ENCODE data around the gene MEIS2.

The MEIS2 gene

DNA sequence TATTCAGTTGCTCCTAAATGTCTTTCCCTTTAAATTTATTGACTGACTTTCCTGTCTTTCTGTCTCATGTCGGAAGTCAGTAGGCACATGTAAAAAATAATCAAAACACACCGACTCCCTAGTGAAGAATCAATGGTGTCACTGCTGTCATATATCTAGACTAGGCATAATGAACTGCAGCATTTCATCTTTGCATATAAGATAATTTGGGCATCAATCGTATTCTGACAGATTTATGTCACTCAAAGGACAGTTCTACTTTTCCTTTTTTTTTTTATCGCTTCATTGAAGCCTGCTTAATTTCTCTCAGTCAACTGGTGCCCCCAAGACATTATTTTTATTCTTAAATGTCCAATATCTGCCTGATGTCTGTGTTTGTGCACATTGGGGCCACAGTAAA lies 206.3 kb downstream of the MEIS2 start:
- Histone ChIP-seq H3K4me2 (ENCODE audit: insufficient read depth, low read length) (no peak overlapping the region), H3K4me1 (ENCODE audit: insufficient read depth, low read length) (no peaks in the 10 kb centered on the region), H3K79me2 (ENCODE audit: insufficient read depth, low read length) (no peaks in the 10 kb centered on the region), H3K9me3 (ENCODE audit: insufficient read depth, low read length, severe bottlenecking) (no peaks in the 10 kb centered on the region), H3K36me3 (ENCODE audit: insufficient read depth, low read length) (no peaks in the 10 kb centered on the region), H3K9ac (ENCODE audit: low read depth, low read length) (no peak overlapping the region), H3K27me3 (ENCODE audit: insufficient read depth, low read length, poor library complexity) (no peaks in the 10 kb centered on the region), H4K20me1 (ENCODE audit: insufficient read depth, low read length) (no peaks in the 10 kb centered on the region), H3K4me3 (ENCODE audit: low read depth in 1 of 2, low read length in 2 of 2) (no peak overlapping the region), H2AFZ (ENCODE audit: low read depth, low read length) (no peak overlapping the region), H3K27ac (ENCODE audit: low read length) (no peak overlapping the region)
- TF ChIP-seq, protein P1, sequence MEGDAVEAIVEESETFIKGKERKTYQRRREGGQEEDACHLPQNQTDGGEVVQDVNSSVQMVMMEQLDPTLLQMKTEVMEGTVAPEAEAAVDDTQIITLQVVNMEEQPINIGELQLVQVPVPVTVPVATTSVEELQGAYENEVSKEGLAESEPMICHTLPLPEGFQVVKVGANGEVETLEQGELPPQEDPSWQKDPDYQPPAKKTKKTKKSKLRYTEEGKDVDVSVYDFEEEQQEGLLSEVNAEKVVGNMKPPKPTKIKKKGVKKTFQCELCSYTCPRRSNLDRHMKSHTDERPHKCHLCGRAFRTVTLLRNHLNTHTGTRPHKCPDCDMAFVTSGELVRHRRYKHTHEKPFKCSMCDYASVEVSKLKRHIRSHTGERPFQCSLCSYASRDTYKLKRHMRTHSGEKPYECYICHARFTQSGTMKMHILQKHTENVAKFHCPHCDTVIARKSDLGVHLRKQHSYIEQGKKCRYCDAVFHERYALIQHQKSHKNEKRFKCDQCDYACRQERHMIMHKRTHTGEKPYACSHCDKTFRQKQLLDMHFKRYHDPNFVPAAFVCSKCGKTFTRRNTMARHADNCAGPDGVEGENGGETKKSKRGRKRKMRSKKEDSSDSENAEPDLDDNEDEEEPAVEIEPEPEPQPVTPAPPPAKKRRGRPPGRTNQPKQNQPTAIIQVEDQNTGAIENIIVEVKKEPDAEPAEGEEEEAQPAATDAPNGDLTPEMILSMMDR (IDR thresholded peaks at IDR 0.05; ENCODE audit: borderline replicate concordance, extremely low read depth, low read length, poor library complexity, severe bottlenecking) = no peak
- no peak for TF ChIP-seq EZH2 (IDR thresholded peaks at IDR 0.05; ENCODE audit: borderline replicate concordance, low read depth, low read length, severe bottlenecking)
- ATAC-seq (ENCODE audit: insufficient read depth, low read depth) (no peak), DNase-seq (no peak)

DNA sequence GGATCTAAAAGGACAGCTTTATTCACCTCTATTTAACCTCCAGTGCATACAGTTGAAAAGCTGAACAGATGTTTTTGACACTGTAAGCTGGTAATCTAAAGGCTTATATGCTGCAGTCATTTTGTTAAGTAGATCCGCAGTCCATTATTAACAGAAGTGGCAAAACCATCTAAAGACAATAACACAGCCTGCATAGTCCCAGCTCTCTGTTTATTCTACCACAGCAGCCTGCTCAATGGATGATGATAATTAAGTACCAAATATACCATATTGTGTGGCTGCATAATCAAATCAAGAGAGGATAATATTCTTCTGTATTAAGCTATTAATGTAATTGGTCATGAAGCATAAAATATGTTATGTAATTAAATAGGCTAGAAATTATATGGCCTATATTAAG lies 207.1 kb downstream of the MEIS2 start:
- Histone ChIP-seq H3K9me3 (ENCODE audit: insufficient read depth, low read length, severe bottlenecking) (no peaks in the 10 kb centered on the region), H2AFZ (ENCODE audit: low read depth, low read length) (no peak overlapping the region), H3K27ac (ENCODE audit: low read length) (no peak overlapping the region), H3K4me2 (ENCODE audit: insufficient read depth, low read length) (no peak overlapping the region), H3K79me2 (ENCODE audit: insufficient read depth, low read length) (no peaks in the 10 kb centered on the region), H3K4me3 (ENCODE audit: low read depth in 1 of 2, low read length in 2 of 2) (no peak overlapping the region), H3K9ac (ENCODE audit: low read depth, low read length) (no peak overlapping the region), H3K27me3 (ENCODE audit: insufficient read depth, low read length, poor library complexity) (no peaks in the 10 kb centered on the region), H3K4me1 (ENCODE audit: insufficient read depth, low read length) (no peaks in the 10 kb centered on the region), H3K36me3 (ENCODE audit: insufficient read depth, low read length) (no peaks in the 10 kb centered on the region), H4K20me1 (ENCODE audit: insufficient read depth, low read length) (no peaks in the 10 kb centered on the region)
- ATAC-seq (ENCODE audit: insufficient read depth, low read depth) (no peak), DNase-seq (no peak)
- TF ChIP-seq, protein P1 (IDR thresholded peaks at IDR 0.05; ENCODE audit: borderline replicate concordance, extremely low read depth, low read length, poor library complexity, severe bottlenecking) = no peak
- TF ChIP-seq EZH2 (IDR thresholded peaks at IDR 0.05; ENCODE audit: borderline replicate concordance, low read depth, low read length, severe bottlenecking) = no peak

DNA sequence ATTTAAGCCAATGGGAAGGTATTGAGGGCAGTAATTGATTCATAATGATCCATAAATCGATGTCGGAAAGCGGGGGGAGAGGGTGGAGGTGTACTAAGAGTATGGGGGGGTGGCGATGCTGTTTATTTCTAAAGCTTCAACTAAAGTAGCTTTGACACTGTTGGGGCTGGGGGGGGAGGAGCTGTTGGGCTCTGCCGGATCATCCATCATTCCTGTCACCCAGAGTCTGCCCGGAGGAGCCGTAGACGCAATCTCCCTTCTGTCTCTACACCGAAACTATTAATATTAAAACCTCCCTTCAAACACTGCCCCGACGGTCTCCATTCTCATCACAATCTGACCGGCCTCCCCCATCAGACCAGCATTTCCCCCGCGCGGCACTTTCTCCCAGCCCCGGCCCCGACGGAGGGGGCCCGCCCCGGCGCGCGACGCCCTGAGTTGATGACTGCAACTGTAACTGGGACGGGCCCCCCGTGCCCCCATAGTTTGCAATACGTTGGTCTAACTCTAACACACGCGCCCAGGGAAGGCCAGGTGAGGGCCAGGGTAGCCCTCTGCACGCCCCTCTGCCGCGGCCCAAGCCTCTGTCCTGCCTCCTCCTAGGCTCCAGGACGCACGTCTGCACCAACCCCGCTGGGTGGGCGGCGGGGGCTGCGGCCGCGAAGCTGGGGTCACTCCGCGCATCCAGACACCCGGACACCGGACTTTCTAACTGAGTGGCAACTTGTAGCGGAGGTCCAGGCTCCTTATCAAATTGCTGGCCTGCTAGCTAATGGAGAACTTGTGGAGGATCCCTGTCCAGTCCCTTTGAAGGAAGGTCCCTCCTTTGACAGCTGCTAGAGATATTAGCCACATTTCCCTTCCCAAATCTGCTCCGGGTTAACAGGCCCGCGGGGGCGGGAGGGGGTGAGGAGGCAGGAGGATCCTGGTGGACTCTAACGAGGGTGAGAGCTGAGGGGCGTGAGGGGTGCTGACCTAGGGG lies 212.0 kb downstream of the MEIS2 start:
- no peaks in the 10 kb centered on the region for H3K27me3 ChIP-seq (ENCODE audit: insufficient read depth, low read length, poor library complexity)
- H3K36me3 ChIP-seq (ENCODE audit: insufficient read depth, low read length) = no peaks in the 10 kb centered on the region
- no peak overlapping the region for H3K9ac ChIP-seq (ENCODE audit: low read depth, low read length)
- no peak for DNase-seq
- no peak overlapping the region for H3K4me2 ChIP-seq (ENCODE audit: insufficient read depth, low read length)
- no peaks in the 10 kb centered on the region for H3K79me2 ChIP-seq (ENCODE audit: insufficient read depth, low read length)
- H3K9me3 ChIP-seq (ENCODE audit: insufficient read depth, low read length, severe bottlenecking) = no peaks in the 10 kb centered on the region
- H2AFZ ChIP-seq (ENCODE audit: low read depth, low read length) = no peak overlapping the region
- no peaks in the 10 kb centered on the region for H4K20me1 ChIP-seq (ENCODE audit: insufficient read depth, low read length)
- no peak for TF ChIP-seq EZH2 (IDR thresholded peaks at IDR 0.05; ENCODE audit: borderline replicate concordance, low read depth, low read length, severe bottlenecking)
- no peak overlapping the region for H3K27ac ChIP-seq (ENCODE audit: low read length)
- ATAC-seq (ENCODE audit: insufficient read depth, low read depth) = no peak
- no peaks in the 10 kb centered on the region for H3K4me1 ChIP-seq (ENCODE audit: insufficient read depth, low read length)
- no peak overlapping the region for H3K4me3 ChIP-seq (ENCODE audit: low read depth in 1 of 2, low read length in 2 of 2)

DNA sequence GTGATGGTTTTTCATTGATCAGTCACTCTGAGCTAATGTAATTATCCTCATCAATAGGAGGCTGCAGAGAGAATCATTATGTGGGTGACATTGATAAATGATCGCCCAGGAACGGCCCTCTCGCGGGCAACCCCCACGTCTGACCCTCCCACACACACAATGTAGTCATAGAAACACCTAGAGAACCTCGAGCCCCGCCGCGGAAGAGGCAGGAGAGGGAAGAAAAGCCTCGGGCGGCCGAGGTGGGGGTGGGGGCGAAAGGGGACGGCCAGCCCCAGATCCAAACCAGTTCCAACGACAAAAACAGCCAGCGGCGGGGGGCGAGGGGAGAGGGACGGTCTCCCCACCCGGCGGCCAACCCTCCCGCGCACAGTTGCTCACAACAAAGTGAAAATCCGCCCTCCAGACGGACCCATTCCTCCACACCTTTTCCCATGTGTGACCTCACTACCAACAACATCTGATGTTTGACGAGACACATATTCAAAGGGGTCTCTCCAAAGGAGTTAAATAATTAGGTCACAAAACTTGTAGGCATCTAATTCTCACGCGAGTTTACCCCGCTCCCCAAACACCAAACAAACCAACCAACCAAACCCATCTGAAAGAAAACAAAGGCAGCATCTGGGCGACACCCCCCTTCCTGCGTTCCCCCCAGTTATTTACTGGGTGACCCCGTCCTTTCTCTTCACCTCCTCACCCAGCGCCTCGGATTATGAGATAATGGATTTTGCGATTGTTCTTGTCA lies 213.0 kb downstream of the MEIS2 start:
- Histone ChIP-seq H3K9ac (ENCODE audit: low read depth, low read length) (no peak overlapping the region), H3K79me2 (ENCODE audit: insufficient read depth, low read length) (no peaks in the 10 kb centered on the region), H3K4me2 (ENCODE audit: insufficient read depth, low read length) (no peak overlapping the region), H3K36me3 (ENCODE audit: insufficient read depth, low read length) (no peaks in the 10 kb centered on the region), H4K20me1 (ENCODE audit: insufficient read depth, low read length) (no peaks in the 10 kb centered on the region), H3K27ac (ENCODE audit: low read length) (no peak overlapping the region), H3K9me3 (ENCODE audit: insufficient read depth, low read length, severe bottlenecking) (no peaks in the 10 kb centered on the region), H3K27me3 (ENCODE audit: insufficient read depth, low read length, poor library complexity) (no peaks in the 10 kb centered on the region), H2AFZ (ENCODE audit: low read depth, low read length) (no peak overlapping the region), H3K4me1 (ENCODE audit: insufficient read depth, low read length) (no peaks in the 10 kb centered on the region), H3K4me3 (ENCODE audit: low read depth in 1 of 2, low read length in 2 of 2) (no peak overlapping the region)
- ATAC-seq (ENCODE audit: insufficient read depth, low read depth) = no peak
- DNase-seq = no peak
- TF ChIP-seq, protein P1 (IDR thresholded peaks at IDR 0.05; ENCODE audit: borderline replicate concordance, extremely low read depth, low read length, poor library complexity, severe bottlenecking) = no peak
- no peak for TF ChIP-seq EZH2 (IDR thresholded peaks at IDR 0.05; ENCODE audit: borderline replicate concordance, low read depth, low read length, severe bottlenecking)

Data from DND-41 (cell line).